ENCODE results near the gene ACP5.

DNA sequence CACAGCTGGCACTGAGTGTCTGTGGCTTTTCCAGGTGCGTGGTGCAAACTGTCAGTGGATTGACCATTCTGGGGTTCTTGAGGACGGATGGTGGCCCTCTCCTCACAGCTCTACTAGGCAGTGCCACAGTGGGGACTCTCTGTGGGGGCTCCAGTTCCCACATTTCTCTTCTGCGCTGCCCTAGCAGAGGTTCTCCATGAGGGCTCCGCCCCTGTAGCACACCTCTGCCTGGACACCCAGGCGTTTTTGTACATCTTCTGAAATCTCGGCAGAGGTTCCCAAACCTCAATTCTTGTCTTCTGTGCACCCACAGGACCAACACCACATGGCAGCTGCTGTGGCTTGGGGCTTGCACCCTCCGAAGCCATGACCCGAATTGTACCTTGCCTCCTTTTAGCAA is 29.0 kb upstream of the ACP5 start:
- TF ChIP-seq, protein P1, sequence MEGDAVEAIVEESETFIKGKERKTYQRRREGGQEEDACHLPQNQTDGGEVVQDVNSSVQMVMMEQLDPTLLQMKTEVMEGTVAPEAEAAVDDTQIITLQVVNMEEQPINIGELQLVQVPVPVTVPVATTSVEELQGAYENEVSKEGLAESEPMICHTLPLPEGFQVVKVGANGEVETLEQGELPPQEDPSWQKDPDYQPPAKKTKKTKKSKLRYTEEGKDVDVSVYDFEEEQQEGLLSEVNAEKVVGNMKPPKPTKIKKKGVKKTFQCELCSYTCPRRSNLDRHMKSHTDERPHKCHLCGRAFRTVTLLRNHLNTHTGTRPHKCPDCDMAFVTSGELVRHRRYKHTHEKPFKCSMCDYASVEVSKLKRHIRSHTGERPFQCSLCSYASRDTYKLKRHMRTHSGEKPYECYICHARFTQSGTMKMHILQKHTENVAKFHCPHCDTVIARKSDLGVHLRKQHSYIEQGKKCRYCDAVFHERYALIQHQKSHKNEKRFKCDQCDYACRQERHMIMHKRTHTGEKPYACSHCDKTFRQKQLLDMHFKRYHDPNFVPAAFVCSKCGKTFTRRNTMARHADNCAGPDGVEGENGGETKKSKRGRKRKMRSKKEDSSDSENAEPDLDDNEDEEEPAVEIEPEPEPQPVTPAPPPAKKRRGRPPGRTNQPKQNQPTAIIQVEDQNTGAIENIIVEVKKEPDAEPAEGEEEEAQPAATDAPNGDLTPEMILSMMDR (IDR thresholded peaks at IDR 0.05; ENCODE audit: low read depth, low read length, poor library complexity, severe bottlenecking): no peak
- TF ChIP-seq EZH2phosphoT487 (IDR thresholded peaks at IDR 0.05; ENCODE audit: borderline replicate concordance, low read length): no peak

Measured in DOHH2 (cell line).